Measurements from ENCODE around the gene DACH1.
"Not testable (repeated sequence)": the region's sequence is repeated elsewhere in the genome, so short reads cannot be mapped to it uniquely, and the experiment has no call there.

The DACH1 gene

GRCh38 chr13:71827241-71827640 is 39.8 kb downstream of the DACH1 start:
- no peak for DNase-seq

- DNase-seq, result no peak
Measured at GRCh38 chr13:71820699-71821098, 46.3 kb downstream of the DACH1 start.

- no peak for DNase-seq
Measured at GRCh38 chr13:71817335-71817734, 49.7 kb downstream of the DACH1 start.

- no peak for DNase-seq
Measured at GRCh38 chr13:71814806-71815360, 52.1 kb downstream of the DACH1 start.

GRCh38 chr13:71813187-71813586 is 53.8 kb downstream of the DACH1 start:
- no peak for DNase-seq

GRCh38 chr13:71811344-71811743 is 55.7 kb downstream of the DACH1 start:
- DNase-seq, result no peak

GRCh38 chr13:71808708-71809107 is 58.3 kb downstream of the DACH1 start:
- no peak for DNase-seq

- DNase-seq, result no peak
Measured at GRCh38 chr13:71806886-71807285, 60.1 kb downstream of the DACH1 start.

GRCh38 chr13:71803066-71803465 is 63.9 kb downstream of the DACH1 start:
- no peak for DNase-seq

- DNase-seq, result no peak
Measured at GRCh38 chr13:71801781-71802180, 65.2 kb downstream of the DACH1 start.

GRCh38 chr13:71801165-71801760 is 65.7 kb downstream of the DACH1 start:
- DNase-seq, result no peak

- no peak for DNase-seq
Measured at GRCh38 chr13:71799324-71799723, 67.7 kb downstream of the DACH1 start.

GRCh38 chr13:71798707-71799106 is 68.3 kb downstream of the DACH1 start:
- DNase-seq, result no peak

GRCh38 chr13:71797517-71797916 is 69.5 kb downstream of the DACH1 start:
- DNase-seq, result no peak

GRCh38 chr13:71789693-71790329 is 77.2 kb downstream of the DACH1 start:
- no peak for DNase-seq

GRCh38 chr13:71789037-71789436 is 78.0 kb downstream of the DACH1 start:
- no peak for DNase-seq

- no peak for DNase-seq
Measured at GRCh38 chr13:71787414-71787813, 79.6 kb downstream of the DACH1 start.

- DNase-seq, result no peak
Measured at GRCh38 chr13:71786875-71787274, 80.1 kb downstream of the DACH1 start.

GRCh38 chr13:71785361-71785760 is 81.6 kb downstream of the DACH1 start:
- no peak for DNase-seq

GRCh38 chr13:71780546-71780945 is 86.5 kb downstream of the DACH1 start:
- no peak for DNase-seq

GRCh38 chr13:71778998-71779397 is 88.0 kb downstream of the DACH1 start:
- not testable (repeated sequence) for DNase-seq

GRCh38 chr13:71775966-71776365 is 91.0 kb downstream of the DACH1 start:
- no peak for DNase-seq

GRCh38 chr13:71774863-71775262 is 92.1 kb downstream of the DACH1 start:
- no peak for DNase-seq

- no peak for DNase-seq
Measured at GRCh38 chr13:71773531-71773930, 93.5 kb downstream of the DACH1 start.

GRCh38 chr13:71772361-71772760 is 94.6 kb downstream of the DACH1 start:
- no peak for DNase-seq
